NCI-H187 (cell line): Measurements from ENCODE around the gene CDH1.

Experiments used
- DNase-seq, 2 experiments: peaks; one replicate each; lab custom pipeline; 2025; lab: John Stamatoyannopoulos, UW

The CDH1 gene

DNA sequence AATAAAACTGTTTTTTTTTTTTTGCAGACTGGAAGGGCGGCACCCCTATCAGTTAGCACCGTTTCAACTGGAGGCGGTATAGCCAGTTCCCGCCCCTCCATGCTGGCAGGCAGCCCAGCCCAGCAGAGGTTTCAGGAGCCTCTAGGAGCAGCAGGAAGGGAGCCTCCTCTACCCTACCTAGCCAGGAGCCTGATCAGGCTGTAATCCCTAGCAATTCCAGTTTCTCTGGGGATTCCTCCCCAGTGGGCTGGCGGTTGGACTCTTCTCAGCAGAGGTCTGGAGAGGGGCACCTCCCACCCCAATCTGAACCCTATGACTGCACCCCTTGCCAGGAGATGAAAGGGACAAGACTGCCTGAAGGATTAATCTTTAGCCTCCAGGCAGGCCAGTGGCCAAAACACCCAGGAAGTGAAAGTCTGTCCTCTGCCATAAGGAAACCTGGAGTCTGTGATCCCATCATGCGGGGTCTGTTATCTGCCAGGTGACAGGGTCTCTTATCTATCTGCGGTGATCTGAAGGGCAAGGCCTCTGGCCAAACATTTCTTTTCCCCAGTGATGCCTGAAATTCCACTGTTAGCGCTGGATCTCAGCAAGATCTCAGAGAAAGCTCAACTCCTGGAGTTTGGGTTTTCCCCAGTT, 4.9 kb upstream of the CDH1 start:
- DNase-seq = no peak

DNA sequence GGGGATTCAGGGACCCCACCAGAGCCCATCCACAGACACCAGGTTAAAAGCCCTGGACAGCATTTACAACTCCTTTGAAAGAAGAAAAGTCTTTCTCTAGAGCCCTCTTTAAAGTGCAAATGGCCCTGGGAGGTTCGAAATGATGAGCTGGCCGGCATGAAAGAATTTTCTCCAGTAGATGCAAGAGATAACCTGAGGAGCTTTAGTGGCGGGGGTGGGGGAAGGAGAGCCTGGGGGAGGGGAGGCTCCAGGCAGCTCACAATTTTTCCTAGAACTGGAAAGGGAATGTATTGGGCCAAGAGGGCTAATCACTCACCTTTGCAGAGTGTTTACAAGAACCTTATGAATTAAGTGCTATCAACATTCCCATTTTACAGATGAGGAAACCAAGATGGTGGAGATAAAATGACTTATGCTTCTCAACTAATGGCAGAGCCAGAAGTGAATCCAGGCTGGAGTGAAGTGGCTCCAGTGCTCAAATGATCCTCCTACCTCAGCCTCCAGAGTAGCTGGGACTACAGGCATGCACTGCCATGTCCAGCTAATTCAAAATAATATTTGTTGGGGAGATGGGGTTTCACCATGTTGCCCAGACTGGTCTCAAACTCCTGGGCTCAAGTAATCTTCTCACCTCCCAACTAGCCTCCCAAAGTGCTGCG, 4.2 kb upstream of the CDH1 start:
- no peak for DNase-seq

DNA sequence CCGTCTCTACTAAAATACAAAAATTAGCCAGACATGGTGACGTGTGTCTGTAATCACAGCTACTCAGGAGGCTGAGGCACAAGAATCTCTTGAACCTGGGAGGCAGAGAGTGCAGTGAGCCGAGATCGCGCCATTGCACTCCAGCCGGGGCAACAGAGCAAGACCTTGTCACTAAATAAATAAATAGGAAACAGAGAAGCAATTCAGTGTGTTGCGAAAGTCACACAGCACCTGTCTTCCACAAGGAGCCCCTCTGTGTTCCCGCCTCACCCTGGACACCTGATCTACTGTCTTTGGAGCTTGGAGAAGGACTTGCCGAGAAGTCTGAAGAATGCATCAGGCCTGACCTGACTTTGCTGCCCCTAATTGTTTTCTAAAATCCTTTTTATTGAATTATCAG, 3.5 kb upstream of the CDH1 start:
- DNase-seq = no peak

DNA sequence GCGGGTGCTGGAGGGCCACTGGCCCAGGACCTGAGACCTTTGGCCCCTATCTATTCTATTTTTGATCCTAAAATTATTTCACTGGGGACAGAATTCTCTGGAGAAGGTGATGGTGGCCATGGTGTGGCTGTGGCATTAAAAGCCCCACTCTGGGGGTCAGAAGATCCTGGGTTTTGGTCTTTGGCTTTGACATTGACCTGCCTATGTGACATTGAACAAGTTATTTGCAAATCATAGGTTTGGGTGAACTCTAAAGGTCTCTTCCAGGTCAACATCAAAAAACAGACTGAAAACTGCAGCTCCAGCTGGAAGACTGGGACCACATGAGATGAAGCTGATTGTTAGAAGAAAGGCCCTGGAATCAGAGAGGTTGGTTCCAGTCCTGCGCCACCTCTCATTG, 2.3 kb upstream of the CDH1 start:
- DNase-seq = no peak

DNA sequence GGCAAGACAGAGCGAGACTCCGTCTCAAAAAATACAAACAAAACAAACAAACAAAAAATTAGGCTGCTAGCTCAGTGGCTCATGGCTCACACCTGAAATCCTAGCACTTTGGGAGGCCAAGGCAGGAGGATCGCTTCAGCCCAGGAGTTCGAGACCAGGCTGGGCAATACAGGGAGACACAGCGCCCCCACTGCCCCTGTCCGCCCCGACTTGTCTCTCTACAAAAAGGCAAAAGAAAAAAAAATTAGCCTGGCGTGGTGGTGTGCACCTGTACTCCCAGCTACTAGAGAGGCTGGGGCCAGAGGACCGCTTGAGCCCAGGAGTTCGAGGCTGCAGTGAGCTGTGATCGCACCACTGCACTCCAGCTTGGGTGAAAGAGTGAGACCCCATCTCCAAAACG, 531 bp upstream of the CDH1 start:
- DNase-seq = no peak

DNA sequence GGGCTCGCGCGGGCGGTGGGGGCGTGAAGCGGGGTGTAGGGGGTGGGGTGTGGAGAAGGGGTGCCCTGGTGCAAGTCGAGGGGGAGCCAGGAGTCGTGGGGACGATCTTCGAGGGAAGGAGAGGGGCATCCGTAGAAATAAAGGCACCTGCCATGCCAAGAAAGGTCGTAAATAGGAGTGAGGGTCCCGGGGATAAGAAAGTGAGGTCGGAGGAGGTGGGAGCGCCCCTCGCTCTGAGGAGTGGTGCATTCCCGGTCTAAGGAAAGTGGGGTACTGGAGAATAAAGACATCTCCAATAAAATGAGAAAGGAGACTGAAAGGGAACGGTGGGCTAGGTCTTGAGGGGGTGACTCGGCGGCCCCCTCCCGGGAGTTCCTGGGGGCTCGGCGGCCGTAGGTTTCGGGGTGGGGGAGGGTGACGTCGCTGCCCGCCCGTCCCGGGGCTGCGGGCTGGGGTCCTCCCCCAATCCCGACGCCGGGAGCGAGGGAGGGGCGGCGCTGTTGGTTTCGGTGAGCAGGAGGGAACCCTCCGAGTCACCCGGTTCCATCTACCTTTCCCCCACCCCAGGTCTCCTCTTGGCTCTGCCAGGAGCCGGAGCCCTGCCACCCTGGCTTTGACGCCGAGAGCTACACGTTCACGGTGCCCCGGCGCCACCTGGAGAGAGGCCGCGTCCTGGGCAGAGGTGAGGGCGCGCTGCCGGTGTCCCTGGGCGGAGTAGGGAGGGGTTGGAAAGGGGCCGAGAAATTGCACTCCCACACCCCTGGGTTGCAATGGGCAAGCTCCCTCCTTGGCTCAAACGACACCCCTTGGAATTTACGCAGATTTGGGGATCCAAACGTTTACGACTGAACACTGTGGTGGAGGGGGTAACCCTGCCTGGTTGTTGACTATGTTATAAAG, 888 bp downstream of the CDH1 start:
- DNase-seq = no peak

DNA sequence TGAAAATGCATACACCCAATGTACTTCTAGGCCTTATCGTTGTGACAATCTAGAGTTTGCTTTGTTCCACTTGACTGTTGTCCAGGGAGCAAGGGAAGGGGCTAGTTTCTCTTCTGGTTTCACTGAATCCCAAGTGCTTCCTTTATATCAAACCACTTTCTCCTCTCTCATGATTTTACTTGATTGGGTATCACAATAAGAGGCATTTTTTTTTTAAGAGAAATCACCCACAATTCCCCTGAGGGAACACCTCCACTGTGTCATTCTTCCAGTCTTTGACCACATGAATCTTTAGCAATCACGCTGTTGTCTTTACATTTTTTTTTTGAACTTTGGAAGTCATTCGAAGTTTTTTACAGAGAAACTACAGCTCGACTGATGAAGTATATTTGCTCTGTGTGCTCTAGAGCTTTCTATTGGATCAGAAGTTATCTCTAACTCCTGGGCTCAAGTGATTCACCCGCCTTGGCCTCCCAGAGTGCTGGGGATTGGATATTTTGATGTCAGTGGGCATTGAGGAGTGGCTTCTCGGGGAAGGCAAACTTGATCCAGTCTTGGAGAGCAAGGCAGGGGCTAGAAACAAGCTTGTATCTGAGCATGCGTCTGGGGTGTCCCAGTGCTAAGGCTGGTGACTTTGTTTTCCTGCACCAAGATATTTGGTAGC, 3.0 kb downstream of the CDH1 start:
- DNase-seq = no peak

DNA sequence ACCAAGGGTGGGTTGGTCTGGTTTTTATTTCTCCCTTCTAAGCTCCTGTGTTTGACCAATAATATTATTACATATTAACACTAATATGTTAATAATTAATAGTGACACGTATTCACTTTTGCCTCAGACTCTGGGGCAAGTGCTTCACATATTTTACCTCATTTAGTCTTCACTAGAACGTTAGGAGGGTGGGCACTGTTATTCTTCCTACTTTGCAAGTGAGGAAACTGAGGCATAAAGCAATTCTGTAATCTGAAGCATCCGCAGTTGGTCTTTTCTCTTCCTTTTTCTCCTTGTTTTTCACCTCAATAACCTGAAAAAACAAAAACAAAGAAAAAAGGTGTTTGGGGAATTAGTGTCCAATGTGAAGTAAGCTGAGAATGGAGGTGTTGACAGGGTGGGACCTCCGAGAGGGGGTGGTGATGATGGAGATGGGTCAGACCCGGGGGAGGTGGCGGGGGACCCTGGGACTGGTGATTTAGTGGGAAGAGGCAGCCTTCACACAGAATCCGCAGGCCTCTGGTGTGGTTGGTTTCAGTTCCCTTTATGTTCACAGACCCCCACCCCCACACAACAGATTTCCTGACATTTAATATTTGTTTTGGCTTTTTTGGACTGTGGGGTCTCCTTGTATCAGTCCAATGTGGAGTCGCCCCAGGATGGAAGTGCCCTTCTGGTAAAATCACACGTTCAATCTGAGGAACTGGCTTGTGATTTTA, 3.7 kb downstream of the CDH1 start:
- no peak for DNase-seq

DNA sequence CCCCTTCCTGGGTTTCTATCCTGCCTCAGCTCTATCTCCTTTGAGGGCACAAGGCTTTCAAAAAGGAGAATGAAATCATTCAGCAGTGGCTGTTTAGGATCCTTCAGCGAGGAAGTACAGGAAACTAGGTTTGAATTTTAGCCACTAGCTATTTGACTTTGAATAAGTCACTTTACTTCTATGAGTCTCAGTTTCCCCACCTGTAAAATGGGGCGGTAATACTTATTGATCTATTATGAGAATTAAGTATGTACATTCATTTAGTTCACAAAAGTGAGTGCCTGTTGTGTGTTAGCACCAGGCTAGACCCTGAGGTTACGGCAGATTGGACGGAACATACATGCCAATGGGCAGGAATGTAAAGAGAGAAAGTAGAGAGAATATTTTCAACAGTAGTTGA, 6.6 kb downstream of the CDH1 start:
- no peak for DNase-seq

DNA sequence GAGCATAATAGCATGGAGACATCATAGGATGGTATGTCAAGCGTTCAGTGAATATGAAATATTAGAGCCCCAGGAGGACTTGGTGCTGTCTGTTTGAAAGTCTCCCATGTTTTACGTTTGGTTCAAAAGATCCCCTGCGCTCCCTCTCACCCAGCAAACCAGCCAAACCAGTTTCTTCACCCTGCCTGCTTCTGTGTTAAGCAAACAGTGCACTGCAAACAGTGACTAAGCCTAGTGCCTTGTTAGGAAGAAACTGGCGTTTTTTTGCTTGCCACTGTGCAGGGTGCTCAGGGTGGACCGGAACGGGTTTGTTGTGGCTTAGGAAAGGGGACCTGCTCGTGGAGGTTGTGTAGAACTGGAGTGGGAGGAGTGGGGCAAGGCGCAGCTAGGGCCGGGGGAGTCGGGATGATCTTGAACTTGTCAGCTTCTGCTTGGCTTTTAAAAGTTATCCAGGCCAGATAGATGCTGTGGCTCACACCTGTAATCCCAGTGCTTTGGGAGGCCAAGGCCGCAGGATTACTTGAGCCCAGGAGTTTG, 7.7 kb downstream of the CDH1 start:
- DNase-seq = no peak

DNA sequence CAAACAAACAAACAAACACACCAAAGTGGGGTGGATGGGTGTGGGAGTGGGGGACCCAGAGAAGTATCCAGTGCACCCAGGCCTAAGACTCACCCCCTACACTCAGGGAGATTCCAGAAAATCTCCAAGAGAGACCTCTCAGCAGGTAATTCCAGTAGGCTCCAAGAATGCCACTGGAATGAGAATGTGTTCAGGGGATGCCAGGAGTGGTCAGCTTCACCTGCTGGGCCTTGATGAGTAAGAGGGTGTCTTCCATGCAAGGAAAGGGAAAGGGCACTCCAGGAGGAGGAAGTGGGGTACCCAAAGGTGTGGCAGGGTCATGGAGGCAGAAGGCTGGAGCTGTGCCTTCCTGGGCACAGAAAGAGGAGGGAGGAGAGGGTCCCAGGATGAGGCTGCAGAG, 9.9 kb downstream of the CDH1 start:
- DNase-seq = no peak

DNA sequence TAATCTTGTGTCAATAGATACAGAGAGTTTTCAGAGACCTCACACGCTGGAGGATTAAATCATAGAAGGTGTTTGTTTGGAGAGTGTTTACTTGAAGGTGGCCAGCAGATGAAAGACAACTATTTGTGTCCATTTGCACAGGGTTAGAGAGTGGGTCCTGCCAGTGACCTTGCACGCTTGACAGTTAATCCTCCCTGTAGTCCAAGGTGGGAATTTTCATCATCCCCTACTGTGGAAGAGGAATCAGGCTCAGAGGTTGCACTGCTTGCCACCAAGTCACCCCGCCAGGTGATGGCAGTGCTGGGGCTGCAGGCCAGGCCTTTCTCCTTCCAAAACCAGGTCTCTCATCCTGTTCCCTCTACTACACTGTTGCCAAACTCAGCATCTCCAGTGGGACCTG, 12.3 kb downstream of the CDH1 start:
- DNase-seq = no peak

DNA sequence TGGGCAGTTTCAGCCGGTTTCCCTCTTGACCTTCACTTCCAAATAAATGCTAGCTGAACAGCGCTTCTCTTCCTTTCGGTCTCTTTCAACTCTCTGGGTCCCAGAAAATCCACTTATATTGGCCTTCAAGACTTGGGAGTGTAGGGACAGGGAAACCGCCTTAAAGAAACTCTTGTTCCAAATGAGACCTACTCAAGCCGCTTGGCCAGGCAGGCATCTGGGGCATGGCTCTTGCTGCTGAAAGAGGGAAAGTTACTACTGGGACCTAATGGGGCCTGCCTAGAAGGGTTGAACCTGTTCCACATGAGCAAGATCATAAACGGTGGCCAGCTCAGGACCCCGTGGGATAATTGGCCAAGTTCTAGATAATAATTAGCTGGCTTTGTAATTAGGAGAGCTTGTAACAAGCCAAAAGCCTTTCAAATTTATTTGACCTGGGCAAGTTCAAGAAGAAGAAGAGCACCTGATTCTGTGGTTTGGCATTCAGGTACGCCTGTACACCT, 13.2 kb downstream of the CDH1 start:
- no peak for DNase-seq

DNA sequence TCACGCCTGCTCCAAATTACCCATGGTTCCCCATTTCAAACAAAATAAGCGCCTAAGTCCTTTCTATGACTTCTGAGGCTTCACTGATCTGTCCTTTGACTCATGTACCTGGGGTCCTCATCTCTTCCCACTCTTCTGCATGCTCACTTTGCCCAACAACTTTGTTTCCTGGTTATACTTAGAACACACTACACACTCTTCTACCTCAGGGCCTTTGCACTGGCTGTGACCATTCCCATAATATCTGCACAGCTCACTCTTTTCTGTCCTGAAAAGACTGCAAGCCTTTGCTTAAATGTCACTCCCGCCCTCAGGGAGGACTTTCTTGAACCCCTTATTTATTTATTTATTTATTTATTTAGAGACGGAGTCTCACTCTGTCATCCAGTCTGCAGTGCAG, 14.1 kb downstream of the CDH1 start:
- no peak for DNase-seq

DNA sequence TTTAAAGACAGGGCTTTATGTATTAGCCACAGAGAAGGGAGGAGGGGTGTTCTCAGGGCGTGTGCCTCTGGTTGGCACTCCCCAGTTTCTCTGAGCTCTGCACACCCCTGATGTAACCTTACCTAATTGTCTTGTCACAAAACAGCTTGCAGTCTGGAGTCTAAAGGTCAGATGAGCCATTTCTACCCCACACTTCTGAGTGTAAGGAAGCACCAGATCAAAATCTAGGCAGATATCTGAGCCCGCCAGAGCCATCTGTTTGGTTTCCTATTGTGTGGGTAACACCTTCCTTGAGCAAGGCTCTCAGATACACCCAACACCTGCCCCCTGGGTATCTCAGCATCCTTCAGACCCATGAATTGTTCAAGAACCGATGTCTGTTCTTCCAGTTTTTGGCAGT, 15.5 kb downstream of the CDH1 start:
- no peak for DNase-seq

DNA sequence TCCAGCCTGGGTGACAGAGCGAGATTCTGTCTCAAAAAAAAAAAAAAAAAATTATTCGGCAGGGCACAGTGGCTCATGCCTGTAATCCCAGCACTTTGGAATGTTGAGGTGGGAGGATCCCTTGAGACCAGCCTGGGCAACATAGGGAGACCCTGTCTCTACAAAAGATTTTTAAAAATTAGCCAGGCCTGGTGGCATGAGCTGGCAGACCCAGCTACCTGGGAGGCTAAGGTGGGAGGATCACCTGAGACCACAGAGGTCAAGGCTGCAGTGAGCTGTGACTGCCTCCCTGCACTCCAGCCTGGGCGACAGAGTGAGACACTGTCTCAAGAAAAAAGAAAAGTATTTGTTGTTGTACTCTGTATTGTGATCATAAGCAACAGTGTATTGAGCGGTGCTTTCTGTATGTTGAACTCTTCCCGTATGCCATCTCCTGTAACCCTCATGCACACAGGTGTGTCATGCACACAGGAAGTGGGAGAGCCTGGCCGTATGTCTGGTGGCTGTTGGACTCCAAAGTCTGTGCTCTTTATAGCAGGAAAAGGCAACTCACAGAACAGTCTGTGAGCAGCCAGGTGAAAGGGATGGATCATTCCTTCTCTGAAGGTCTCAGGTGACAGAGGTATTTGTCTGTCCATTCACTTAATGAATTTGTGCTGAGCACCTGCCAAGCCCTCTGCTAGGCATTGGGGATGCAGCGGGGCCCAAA, 17.1 kb downstream of the CDH1 start:
- no peak for DNase-seq

DNA sequence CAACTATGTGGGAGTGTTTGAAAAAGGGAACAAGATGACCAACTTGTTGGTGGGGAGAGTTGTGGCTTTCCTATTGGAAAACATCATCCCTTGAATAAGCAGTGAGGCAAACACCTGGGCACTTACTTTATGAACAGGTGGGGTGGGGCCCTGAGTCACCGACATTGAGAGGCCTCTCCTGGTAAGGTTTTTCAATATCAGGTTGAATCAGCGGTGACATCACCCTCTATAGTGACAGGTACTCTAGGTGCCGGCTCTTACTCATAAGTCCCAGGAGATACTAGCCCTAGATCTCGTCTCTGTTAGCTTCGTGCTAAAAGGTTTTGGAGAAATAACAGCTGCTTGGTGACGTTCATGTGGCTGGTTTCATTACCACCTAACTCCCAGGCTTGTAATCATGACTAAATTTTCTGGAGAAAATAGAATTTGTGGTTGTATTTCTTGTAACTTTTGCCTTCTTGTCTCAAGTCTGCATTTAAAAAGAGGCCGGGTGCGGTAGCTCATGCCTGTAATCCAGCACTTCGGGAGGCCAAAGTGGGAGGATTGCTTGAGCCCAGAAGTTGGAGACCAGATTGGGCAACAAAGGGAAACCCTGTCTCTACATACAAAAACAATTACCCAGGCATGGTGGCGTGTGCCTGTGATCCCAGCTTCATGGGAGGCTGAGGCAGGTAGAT, 19.3 kb downstream of the CDH1 start:
- peak; percentile 19 to 83 for DNase-seq

DNA sequence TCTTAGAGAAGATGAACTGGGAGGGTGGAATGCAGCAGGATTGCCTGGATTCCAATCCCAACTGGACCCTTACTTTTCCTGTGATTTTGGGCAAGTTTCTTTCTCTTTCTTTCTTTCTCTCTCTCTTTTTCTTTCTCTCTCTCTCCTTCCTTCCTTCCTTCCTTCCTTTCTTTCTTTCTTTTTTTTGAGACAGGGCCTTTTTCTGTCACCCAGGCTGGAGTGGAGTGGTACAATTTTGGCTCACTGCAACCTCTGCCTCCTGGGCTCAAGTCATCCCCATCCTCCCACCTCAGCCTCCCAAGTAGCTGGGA, 20.5 kb downstream of the CDH1 start:
- DNase-seq = no peak

DNA sequence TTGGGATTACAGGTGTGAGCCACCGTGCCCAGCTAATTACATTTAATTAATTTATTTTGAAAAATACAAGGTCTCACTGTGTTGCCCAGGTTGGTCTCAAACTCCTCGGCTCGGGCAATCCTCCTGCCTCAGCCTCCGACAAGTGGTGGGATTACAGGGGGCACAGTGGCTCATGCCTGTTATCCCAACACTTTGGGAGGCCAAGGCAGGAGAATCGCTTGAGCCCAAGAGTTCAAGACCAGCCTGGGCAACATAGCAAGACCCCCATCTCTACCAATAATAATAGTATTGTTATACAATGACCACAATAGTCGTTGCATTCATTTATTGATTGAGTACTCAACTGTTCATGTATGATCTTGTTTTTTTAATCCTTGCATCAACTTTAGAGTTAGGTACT, 22.0 kb downstream of the CDH1 start:
- no peak for DNase-seq

DNA sequence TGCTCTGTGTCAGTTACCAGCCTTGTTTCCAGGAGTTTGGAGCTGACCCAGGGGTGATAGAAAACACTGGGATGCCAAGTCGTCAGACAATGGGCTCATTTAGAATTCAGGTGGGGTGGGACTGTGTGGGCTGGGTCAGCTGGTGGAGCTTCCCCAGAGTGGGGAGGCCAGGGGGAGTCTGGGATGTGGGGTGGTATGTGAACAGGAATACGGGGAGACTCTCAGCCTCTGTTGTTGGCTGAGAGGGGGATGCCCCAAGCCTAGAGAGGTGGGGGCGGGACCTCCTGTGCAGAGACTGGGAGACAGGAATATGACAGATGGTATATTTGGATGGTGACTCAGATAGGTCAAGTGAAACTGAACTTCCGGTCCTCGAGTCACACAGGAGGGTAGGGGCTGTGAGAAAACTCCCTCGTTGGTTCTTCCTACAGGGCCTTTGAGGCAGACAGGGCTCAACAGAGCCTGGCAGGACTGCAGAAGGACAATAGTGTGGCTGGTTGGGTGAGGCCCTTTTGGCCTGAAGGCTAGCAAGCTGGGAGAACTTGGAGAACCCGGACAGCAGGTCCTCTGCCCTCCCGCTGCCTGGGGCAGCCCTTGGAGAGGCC, 23.7 kb downstream of the CDH1 start:
- DNase-seq = no peak
